Neuron (in vitro differentiated cells): ENCODE results near the gene SLC25A34.

Source experiments
- H2AFZ ChIP-seq: one replicate; pipeline ENCODE4 v1.6.1; 2013; ENCODE audit warnings: low read depth, mild to moderate bottlenecking, inconsistent platforms, low read length, moderate library complexity
- H3K27me3 ChIP-seq: one replicate; pipeline ENCODE4 v1.6.1; 2013; ENCODE audit warnings: low read length; ENCODE audit not compliant: insufficient read depth
- H3K36me3 ChIP-seq: one replicate; pipeline ENCODE4 v1.6.1; 2013; ENCODE audit warnings: low read length; ENCODE audit not compliant: insufficient read depth
- H3K4me1 ChIP-seq: one replicate; pipeline ENCODE4 v1.6.1; 2013; ENCODE audit warnings: low read length; ENCODE audit not compliant: insufficient read depth
- H3K4me3 ChIP-seq: 2 replicates; pipeline ENCODE4 v1.5.1; 2013; ENCODE audit warnings: mild to moderate bottlenecking, low read length, moderate library complexity
- H3K9me3 ChIP-seq: one replicate; pipeline ENCODE4 v1.6.1; 2013; ENCODE audit warnings: low read length

Gene SLC25A34

DNA sequence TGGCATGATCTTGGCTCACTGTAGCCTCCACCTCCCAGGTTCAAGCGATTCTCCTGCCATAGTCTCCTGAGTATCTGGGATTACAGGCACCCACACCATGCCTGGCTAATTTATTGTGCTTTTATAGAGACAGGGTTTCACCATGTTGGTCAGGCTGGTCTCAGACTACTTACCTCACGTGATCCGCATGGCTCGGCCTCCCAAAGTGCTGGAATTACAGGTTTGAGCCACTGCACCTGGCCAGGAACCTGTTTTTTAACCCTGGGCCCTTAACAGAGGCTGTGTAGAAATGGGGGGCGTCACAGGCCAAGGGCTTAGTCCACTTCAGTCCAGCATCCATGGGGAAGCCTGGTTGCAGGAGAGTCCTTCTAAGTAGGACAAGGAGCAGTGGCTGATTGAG, 31.9 kb downstream of the SLC25A34 start:
- Histone ChIP-seq H2AFZ (no peak overlapping the region), H3K4me3 (no peak overlapping the region), H3K36me3 (peaks cover 3% of the 10 kb centered on the region), H3K4me1 (no peaks in the 10 kb centered on the region), H3K9me3 (no peaks in the 10 kb centered on the region), H3K27me3 (no peaks in the 10 kb centered on the region)

DNA sequence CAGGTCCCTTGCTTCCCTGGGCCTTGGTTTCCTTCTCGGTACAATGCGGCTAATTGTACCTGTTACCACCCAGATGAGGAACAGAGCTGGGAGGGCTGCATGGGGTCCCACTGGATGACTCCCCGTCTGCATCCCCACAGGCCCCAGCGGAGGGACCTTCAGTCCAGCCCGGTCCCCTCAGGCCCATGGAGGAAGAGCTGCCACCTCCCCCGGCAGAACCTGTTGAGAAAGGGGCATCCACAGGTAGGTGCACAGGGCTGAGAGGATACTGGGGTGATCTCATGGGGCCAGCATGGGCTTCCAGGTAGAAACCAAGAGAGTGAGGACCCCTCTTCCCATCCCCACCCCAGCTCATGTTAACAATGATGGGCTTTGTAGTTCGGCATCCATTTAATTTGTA, 32.3 kb downstream of the SLC25A34 start:
- H3K9me3 ChIP-seq, result no peaks in the 10 kb centered on the region
- H3K4me3 ChIP-seq, result no peak overlapping the region
- no peak overlapping the region for H2AFZ ChIP-seq
- no peaks in the 10 kb centered on the region for H3K4me1 ChIP-seq
- H3K27me3 ChIP-seq, result no peaks in the 10 kb centered on the region
- peaks cover 3% of the 10 kb centered on the region for H3K36me3 ChIP-seq

DNA sequence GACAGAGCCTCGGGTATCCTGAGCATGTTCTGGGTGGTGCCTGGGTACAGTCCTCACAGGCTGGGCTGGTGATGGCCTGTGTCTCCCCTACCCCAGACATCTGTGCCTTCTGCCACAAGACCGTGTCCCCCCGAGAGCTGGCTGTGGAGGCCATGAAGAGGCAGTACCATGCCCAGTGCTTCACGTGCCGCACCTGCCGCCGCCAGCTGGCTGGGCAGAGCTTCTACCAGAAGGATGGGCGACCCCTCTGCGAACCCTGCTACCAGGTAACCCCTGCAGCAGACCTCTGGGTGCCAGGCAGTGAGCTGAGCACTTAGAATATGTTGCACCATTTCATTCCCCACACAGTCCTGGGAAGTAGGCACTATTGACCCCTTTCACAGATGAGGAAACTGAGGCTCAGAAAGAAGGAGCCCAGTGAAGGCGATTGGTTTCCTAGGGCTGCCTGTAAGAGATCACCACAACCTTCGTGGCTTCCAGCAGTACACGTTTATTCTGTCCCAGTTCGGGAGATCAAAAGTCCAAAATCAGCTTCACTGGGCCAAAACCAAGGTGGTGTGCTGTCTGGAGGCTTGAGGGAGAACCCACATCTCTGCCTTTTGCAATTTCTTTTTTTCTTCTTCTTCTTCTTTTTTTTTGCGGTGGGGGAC, 34.4 kb downstream of the SLC25A34 start:
- Histone ChIP-seq H3K36me3 (peaks cover 2% of the 10 kb centered on the region), H3K4me1 (no peaks in the 10 kb centered on the region), H3K4me3 (no peak overlapping the region), H3K9me3 (no peaks in the 10 kb centered on the region), H2AFZ (no peak overlapping the region), H3K27me3 (no peaks in the 10 kb centered on the region)

DNA sequence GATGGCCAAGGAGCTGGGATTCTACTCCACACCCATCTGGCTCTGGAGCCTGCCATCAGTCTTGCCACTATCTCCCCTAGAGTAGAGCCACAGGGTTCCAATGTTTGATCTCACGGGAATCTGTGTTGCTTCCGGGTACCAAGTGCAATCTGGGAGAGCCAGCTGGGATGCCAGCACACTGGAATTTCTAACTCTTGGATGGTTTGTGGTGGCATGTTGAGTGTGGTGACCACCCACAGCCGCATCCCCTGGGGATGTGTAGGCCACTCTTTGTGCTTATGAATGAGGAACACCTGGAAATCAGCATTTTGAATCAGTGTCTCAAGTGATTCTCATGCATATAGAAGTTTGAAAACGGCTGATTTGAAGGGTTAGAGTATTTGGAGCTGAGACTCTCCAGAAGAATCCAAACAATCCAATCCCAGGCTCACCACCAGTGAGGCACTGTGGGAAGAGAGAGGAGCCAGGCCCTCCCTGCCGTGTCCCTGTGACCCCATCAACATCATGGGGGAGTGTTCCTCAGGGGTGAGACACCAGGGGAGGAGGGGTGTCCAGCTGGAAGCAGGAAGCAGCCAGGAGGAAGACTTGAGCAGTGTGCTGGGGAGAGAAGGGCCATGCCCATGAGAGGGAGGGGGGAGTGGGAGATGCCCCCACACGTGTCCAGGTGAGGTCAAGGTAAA, 35.9 kb downstream of the SLC25A34 start:
- H2AFZ ChIP-seq, result no peak overlapping the region
- no peaks in the 10 kb centered on the region for H3K4me1 ChIP-seq
- no peaks in the 10 kb centered on the region for H3K27me3 ChIP-seq
- H3K4me3 ChIP-seq, result no peak overlapping the region
- peaks cover 2% of the 10 kb centered on the region for H3K36me3 ChIP-seq
- H3K9me3 ChIP-seq, result no peaks in the 10 kb centered on the region

DNA sequence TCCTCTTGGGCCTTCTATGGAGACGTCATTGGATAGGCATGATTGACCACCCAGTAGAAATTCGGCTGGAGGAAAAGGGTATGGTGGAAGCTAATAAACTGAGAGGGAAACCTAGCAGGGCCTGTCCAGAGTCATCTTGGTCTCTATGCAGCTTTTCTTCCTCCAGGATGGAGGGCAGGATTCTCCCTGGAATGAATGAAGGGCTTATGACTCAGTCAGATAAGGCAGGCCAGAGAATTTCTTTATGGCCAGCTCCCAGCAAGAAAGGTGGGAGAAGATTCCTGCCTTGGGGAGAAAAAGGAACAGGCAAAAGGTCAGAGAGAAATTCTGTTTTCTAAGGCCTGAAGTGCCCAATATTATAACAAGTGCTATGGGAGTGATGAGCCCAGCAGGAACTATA, 39.6 kb downstream of the SLC25A34 start:
- no peaks in the 10 kb centered on the region for H3K27me3 ChIP-seq
- H3K36me3 ChIP-seq, result peaks cover 2% of the 10 kb centered on the region
- no peaks in the 10 kb centered on the region for H3K9me3 ChIP-seq
- H2AFZ ChIP-seq, result no peak overlapping the region
- H3K4me1 ChIP-seq, result no peaks in the 10 kb centered on the region
- H3K4me3 ChIP-seq, result no peak overlapping the region

DNA sequence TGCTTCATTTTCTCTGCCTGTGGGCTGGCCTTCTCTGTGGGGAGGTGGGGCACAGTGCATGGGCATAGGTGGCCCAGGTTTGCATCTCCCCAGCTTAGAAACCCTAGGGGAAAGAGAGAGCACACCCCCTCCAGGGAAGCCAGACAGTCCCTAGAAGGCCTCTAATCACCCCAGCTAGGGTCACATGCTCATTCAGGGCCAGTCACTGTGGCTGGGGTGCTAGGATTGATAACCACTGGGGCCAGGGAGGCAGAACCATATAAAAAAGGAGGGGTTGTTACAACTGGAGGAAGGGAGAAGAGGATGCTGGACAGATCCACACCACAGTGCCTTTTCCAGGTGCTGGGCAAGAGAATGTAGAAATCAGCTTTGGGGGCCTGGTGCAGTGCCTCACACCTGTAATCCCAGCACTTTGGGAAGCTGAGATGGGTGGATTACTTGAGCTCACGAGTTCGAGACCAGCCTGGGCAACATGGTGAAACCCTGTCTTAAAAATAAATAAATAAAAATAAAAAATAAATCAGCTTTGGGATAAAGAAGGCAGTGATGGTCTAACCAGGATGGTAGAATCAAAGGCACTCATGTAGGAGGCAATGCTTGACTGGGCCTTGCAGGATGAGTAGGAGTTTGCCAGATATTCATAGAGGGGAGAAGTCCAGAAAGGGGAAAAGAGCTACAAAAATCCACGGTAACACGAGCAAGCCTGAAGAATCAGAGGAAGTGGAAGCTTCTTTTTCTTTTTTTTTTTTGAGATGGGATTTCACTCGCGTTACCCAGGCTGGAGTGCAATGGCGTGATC, 42.0 kb downstream of the SLC25A34 start:
- Histone ChIP-seq H3K4me3 (no peak overlapping the region), H2AFZ (no peak overlapping the region), H3K36me3 (peaks cover 5% of the 10 kb centered on the region), H3K4me1 (no peaks in the 10 kb centered on the region), H3K9me3 (no peaks in the 10 kb centered on the region), H3K27me3 (no peaks in the 10 kb centered on the region)

DNA sequence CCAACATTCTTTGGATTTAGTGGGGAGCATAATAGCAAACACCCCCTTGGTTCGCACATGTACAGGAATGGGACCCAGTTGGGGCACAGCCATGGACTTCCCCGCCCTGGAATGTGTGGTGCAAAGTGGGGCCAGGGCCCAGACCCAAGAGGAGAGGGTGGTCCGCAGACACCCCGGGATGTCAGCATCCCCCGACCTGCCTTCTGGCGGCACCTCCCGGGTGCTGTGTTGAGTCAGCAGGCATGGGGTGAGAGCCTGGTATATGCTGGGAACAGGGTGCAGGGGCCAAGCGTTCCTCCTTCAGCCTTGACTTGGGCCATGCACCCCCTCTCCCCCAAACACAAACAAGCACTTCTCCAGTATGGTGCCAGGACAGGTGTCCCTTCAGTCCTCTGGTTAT, 49.6 kb downstream of the SLC25A34 start:
- no peak overlapping the region for H3K4me3 ChIP-seq
- H3K27me3 ChIP-seq, result no peaks in the 10 kb centered on the region
- H3K36me3 ChIP-seq, result peaks cover 3% of the 10 kb centered on the region
- no peaks in the 10 kb centered on the region for H3K9me3 ChIP-seq
- no peak overlapping the region for H2AFZ ChIP-seq
- no peaks in the 10 kb centered on the region for H3K4me1 ChIP-seq

DNA sequence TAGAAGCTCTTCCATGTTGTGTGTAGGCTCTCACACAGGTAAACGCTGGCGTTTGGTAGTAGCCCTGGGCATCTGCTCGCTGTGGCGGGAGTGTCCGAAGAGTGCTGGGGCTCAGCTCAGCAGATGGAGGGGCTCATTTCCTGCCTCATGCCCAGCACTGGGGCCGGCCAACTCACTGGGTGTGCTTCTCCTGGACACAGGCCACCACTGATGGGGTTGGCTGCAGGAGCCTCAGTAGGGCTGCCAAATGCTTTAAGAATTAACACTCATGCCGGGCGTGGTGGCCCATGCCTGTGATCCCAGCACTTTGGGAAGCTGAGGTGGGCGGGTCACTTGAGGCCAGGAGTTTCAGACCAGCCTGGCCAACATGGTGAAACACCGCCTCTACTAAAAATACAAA, 50.5 kb downstream of the SLC25A34 start:
- no peak overlapping the region for H3K4me3 ChIP-seq
- H2AFZ ChIP-seq, result no peak overlapping the region
- H3K9me3 ChIP-seq, result no peaks in the 10 kb centered on the region
- H3K27me3 ChIP-seq, result no peaks in the 10 kb centered on the region
- no peaks in the 10 kb centered on the region for H3K36me3 ChIP-seq
- H3K4me1 ChIP-seq, result no peaks in the 10 kb centered on the region

DNA sequence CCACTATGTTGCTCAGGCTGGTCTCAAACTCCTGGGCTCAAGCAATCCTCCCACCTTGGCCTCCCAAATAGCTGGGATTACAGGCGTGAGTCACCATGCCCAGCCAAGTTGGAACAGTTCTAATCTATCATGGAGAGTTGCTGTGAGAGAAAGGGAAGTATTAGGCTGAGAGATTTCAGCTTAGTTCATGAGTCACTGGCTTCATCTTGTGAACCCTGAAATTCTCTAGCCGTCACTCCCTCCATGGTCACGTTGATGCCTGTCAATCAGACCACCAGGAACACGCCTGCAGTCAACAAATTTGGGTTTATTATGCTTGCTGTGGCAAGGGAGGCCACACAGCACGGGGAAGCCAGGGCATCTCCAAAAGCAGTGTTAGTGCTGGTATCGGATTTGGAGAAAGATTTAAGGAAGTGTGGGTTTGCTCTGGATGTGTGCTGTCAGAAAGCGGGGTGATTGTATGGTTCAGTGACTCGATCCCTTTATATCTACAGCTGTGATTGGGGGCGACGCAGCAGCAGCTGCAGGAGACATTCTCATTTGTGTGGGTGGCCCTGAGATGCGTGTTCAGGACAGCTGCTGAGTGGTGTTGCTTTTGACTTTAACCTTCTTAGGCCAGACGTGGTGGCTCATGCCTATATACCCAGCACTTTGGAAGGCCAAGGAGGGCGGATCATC, 52.7 kb downstream of the SLC25A34 start:
- H3K36me3 ChIP-seq, result no peaks in the 10 kb centered on the region
- H3K27me3 ChIP-seq, result no peaks in the 10 kb centered on the region
- H2AFZ ChIP-seq, result no peak overlapping the region
- H3K9me3 ChIP-seq, result no peaks in the 10 kb centered on the region
- no peak overlapping the region for H3K4me3 ChIP-seq
- H3K4me1 ChIP-seq, result no peaks in the 10 kb centered on the region
